OCI-LY7 (cell line): ENCODE results near the gene NAP1L2. TPM values are rescaled to one million over a fixed set of nuclear protein-coding genes. Genes with fewer than 3 reads are reported as not detected.

Experiments
- BruUV-seq: library from RNA; stranded (reverse); fragments of 400-500 nt; replicated peaks from 2 replicates; lab custom pipeline; 2021; lab: Mats Ljungman, UMichigan
- CTCF ChIA-PET: fragments of 300-600 bp; sonication (Branson Sonifier 250); formaldehyde crosslinking; loops from one replicate; lab custom pipeline; 2022; ENCODE audit warnings: antibody characterized with exemption; ENCODE audit not compliant: unreplicated experiment; lab: Charles Lee
- POLR2A ChIA-PET: fragments of 300-600 bp; sonication (Branson Sonifier 250); formaldehyde crosslinking; loops from one replicate; lab custom pipeline; 2022; ENCODE audit warnings: antibody characterized with exemption; lab: Charles Lee
- DNase-seq: peaks from one replicate; pipeline ENCODE4 v3.0.0-alpha.2; 2015; ENCODE audit warnings: low spot score
- H2AFZ ChIP-seq: fragments of 200-600 bp; sonication (generic), shearing (Covaris generic); 2 replicates; pipeline ENCODE4 v1.6.1; 2014; ENCODE audit warnings: mild to moderate bottlenecking, antibody characterized with exemption, low read length, moderate library complexity
- H3K27ac ChIP-seq: fragments of 200-600 bp; sonication (generic); 2 replicates; pipeline ENCODE4 v1.5.1; 2014; ENCODE audit warnings: mixed run types, low read depth, mild to moderate bottlenecking, moderate library complexity, low read length, inconsistent platforms; ENCODE audit not compliant: poor library complexity, severe bottlenecking
- H3K36me3 ChIP-seq: fragments of 200-600 bp; sonication (generic); 2 replicates; pipeline ENCODE4 v1.6.1; 2014; ENCODE audit warnings: mild to moderate bottlenecking, antibody characterized with exemption, low read length, moderate library complexity, mixed read lengths; ENCODE audit not compliant: insufficient read depth
- H3K4me1 ChIP-seq: fragments of 200-600 bp; sonication (generic); 2 replicates; pipeline ENCODE4 v1.5.1; 2014; ENCODE audit warnings: mild to moderate bottlenecking, low read length; ENCODE audit not compliant: insufficient read depth, poor library complexity, severe bottlenecking
- H3K4me2 ChIP-seq: fragments of 200-600 bp; sonication (generic); 2 replicates; pipeline ENCODE4 v1.6.1; 2014; ENCODE audit warnings: mild to moderate bottlenecking, low read length
- H3K4me3 ChIP-seq: fragments of 200-600 bp; sonication (generic); 2 replicates; pipeline ENCODE4 v1.5.1; 2014; ENCODE audit warnings: mild to moderate bottlenecking, low read depth, low read length; ENCODE audit not compliant: poor library complexity, severe bottlenecking
- H3K79me2 ChIP-seq: fragments of 200-600 bp; sonication (generic); 2 replicates; pipeline ENCODE4 v1.6.1; 2016; ENCODE audit warnings: low read depth, mild to moderate bottlenecking, low read length, moderate library complexity, mixed read lengths; ENCODE audit not compliant: insufficient read depth
- H3K9me2 ChIP-seq: fragments of 200-600 bp; sonication (generic); 2 replicates; pipeline ENCODE4 v1.6.1; 2016; ENCODE audit warnings: mild to moderate bottlenecking, low read length, mixed read lengths; ENCODE audit not compliant: insufficient read depth
- H3K9me3 ChIP-seq: fragments of 200-600 bp; sonication (generic); 2 replicates; pipeline ENCODE4 v1.6.1; 2014; ENCODE audit warnings: mild to moderate bottlenecking, mixed run types, low read length, mixed read lengths
- H4K20me1 ChIP-seq: fragments of 200-600 bp; sonication (generic); 2 replicates; pipeline ENCODE4 v1.6.1; 2014; ENCODE audit warnings: mild to moderate bottlenecking, antibody characterized with exemption, low read length, moderate library complexity, mixed read lengths; ENCODE audit not compliant: insufficient read depth
- EZH2phosphoT487 ChIP-seq: fragments of 200-600 bp; sonication (generic); IDR thresholded peaks from 2 replicates; pipeline ENCODE4 v1.6.1; 2018; ENCODE audit warnings: low read depth, borderline replicate concordance, mild to moderate bottlenecking, mixed run types, antibody characterized with exemption, low read length, moderate library complexity, mixed read lengths
- intact Hi-C: fragments of 100-400 bp; cut with micrococcal nuclease; formaldehyde crosslinking; loops from one replicate; pipeline ENCODE4 v1.10.0; 2022; ENCODE audit not compliant: unreplicated experiment
- total RNA-seq, 2 experiments: library from RNA; depleted of rRNA in 1 of 2; stranded (reverse); fragments of >200 nt in 1 of 2; shearing (Covaris generic) in 1 of 2; gene quantifications; 2 replicates each; pipeline ENCODE4 v1.2.3, GENCODE V29; 2014 to 2022
- TF ChIP-seq, protein P1 (sequence below): fragments of 200-600 bp; sonication (generic); conservative IDR thresholded peaks from 2 replicates; pipeline ENCODE4 v1.5.1; 2014; ENCODE audit warnings: mild to moderate bottlenecking, antibody characterized with exemption, low read length, moderate library complexity, mixed read lengths

The NAP1L2 gene
- total RNA-seq, 2 experiments from 2014 or later = not detected

DNA sequence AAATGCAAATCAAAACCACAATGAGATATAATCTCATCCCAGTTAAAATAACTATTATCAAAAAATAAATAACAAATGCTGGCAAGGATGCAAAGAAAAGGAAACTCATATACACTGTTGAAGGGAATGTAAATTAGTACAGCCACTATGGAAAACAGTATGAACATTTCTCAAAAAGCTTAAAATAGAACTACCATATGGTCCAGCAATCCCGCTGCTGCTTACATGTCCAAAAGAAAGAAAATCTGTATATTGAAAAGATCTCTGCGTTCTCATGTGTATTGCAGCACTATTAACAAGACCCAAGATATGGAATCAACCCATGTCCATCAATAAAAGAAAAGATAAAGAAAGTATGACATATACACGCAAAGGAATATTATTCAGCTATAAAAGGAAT is 3.0 kb upstream of the NAP1L2 start:
- H3K9me3 ChIP-seq = no peaks in the 10 kb centered on the region
- intact Hi-C loops = no loop called here
- TF ChIP-seq, protein P1, sequence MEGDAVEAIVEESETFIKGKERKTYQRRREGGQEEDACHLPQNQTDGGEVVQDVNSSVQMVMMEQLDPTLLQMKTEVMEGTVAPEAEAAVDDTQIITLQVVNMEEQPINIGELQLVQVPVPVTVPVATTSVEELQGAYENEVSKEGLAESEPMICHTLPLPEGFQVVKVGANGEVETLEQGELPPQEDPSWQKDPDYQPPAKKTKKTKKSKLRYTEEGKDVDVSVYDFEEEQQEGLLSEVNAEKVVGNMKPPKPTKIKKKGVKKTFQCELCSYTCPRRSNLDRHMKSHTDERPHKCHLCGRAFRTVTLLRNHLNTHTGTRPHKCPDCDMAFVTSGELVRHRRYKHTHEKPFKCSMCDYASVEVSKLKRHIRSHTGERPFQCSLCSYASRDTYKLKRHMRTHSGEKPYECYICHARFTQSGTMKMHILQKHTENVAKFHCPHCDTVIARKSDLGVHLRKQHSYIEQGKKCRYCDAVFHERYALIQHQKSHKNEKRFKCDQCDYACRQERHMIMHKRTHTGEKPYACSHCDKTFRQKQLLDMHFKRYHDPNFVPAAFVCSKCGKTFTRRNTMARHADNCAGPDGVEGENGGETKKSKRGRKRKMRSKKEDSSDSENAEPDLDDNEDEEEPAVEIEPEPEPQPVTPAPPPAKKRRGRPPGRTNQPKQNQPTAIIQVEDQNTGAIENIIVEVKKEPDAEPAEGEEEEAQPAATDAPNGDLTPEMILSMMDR = no peak
- TF ChIP-seq EZH2phosphoT487 = no peak
- no TSS peak for BruUV-seq
- no peaks in the 10 kb centered on the region for H3K4me1 ChIP-seq
- H3K4me3 ChIP-seq = no peak overlapping the region
- ChIA-PET POLR2A (no interaction called here), CTCF (no interaction called here)
- H4K20me1 ChIP-seq = no peaks in the 10 kb centered on the region
- no peaks in the 10 kb centered on the region for H3K36me3 ChIP-seq
- DNase-seq = no peak
- H2AFZ ChIP-seq = no peak overlapping the region
- H3K4me2 ChIP-seq = no peak overlapping the region
- H3K9me2 ChIP-seq = no peaks in the 10 kb centered on the region
- no peak overlapping the region for H3K27ac ChIP-seq
- no peaks in the 10 kb centered on the region for H3K79me2 ChIP-seq

DNA sequence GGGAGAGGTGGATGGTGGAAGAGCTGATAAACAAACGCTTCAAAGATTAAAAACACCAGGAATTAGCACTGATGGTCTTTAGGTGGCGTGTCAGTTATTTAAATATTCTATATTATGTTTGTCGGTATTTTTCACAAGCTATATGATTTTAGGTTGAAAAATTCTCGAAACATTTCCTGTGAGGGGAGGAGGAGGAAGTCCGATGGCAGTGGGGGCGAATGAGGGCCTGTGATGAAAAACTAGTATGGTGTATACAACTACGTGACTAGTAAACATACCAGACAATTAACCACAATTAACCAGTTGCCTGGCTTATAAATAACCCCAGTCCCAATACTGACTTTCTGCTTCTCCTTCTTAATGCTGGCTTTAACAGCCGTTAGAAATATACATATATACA is 595 bp upstream of the NAP1L2 start:
- CTCF ChIA-PET = no interaction called here
- intact Hi-C loops = no loop called here
- no peak overlapping the region for H2AFZ ChIP-seq

DNA sequence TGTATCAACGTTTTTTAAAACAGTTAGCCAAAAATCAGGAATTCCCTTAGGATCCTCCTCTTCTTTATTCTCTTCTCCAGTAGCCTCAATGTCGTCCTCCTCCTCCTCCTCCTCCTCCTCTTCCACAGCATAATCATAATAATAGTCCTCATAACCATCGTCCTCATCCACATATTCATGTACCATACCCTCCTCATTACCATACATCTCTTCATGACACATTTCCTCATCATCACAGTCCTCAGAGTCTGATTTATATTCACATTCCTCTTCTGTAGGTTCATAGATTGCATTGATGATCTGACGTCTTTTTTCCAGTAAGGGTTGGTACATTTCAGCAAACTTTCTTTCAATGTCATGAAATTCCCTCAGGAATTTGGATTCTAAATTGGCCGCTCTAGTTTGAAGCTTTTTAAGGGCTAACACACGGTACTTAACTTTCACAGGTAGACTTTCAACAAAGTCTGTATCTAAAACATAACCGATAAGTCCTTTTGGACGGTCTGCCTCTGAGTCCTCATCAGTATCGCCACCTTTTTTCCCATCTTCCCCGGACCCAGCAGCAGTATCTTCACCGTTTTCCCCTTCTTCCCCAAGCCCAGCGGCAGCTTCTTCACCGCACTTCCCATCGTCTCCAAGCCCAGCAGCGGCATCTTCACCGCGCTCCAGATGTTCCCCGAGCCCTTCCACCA is 771 bp downstream of the NAP1L2 start:
- Histone ChIP-seq H3K9me3 (no peaks in the 10 kb centered on the region), H3K4me3 (no peak overlapping the region), H3K36me3 (no peaks in the 10 kb centered on the region), H3K9me2 (no peaks in the 10 kb centered on the region), H2AFZ (no peak overlapping the region), H4K20me1 (no peaks in the 10 kb centered on the region), H3K27ac (no peak overlapping the region), H3K4me2 (no peak overlapping the region), H3K79me2 (no peaks in the 10 kb centered on the region), H3K4me1 (no peaks in the 10 kb centered on the region)
- intact Hi-C loops = no loop called here
- CTCF ChIA-PET = no interaction called here
- no TSS peak for BruUV-seq
- POLR2A ChIA-PET = no interaction called here
- no peak for DNase-seq
- TF ChIP-seq EZH2phosphoT487 = no peak
- TF ChIP-seq, protein P1 = no peak

More for the DNA sequence above, 595 bp upstream of the NAP1L2 start:
- no peak overlapping the region for H3K4me2 ChIP-seq
- no peaks in the 10 kb centered on the region for H4K20me1 ChIP-seq
- TF ChIP-seq EZH2phosphoT487 = no peak
- TF ChIP-seq, protein P1 = no peak
- no peak overlapping the region for H3K27ac ChIP-seq
- POLR2A ChIA-PET = no interaction called here
- no peaks in the 10 kb centered on the region for H3K9me2 ChIP-seq
- no peaks in the 10 kb centered on the region for H3K4me1 ChIP-seq
- H3K9me3 ChIP-seq = no peaks in the 10 kb centered on the region
- DNase-seq = no peak
- no peak overlapping the region for H3K4me3 ChIP-seq
- no peaks in the 10 kb centered on the region for H3K36me3 ChIP-seq
- no TSS peak for BruUV-seq
- H3K79me2 ChIP-seq = no peaks in the 10 kb centered on the region
